Osteocyte (in vitro differentiated cells): ENCODE data around the gene P2RX5. TPM values are rescaled to one million over a fixed set of nuclear protein-coding genes. Genes with fewer than 3 reads are reported as not detected.

Source experiments
- DNase-seq: peaks from one replicate; pipeline ENCODE4 v3.0.0; 2021; ENCODE audit warnings: mixed read lengths; ENCODE audit not compliant: unreplicated experiment; ENCODE audit errors: extremely low spot score
- H3K27ac Mint-ChIP-seq: one replicate; pipeline ENCODE4 v1.8.0; 2021; ENCODE audit warnings: mild to moderate bottlenecking, mixed read lengths; ENCODE audit not compliant: unreplicated experiment
- H3K27me3 Mint-ChIP-seq: one replicate; pipeline ENCODE4 v1.8.0; 2021; ENCODE audit warnings: mixed read lengths; ENCODE audit not compliant: unreplicated experiment
- H3K36me3 Mint-ChIP-seq: one replicate; pipeline ENCODE4 v1.8.0; 2021; ENCODE audit warnings: mixed read lengths; ENCODE audit not compliant: unreplicated experiment
- H3K4me1 Mint-ChIP-seq: one replicate; pipeline ENCODE4 v1.8.0; 2021; ENCODE audit warnings: mixed read lengths; ENCODE audit not compliant: unreplicated experiment
- H3K4me3 Mint-ChIP-seq: one replicate; pipeline ENCODE4 v1.8.0; 2021; ENCODE audit warnings: mild to moderate bottlenecking, moderate library complexity, mixed read lengths; ENCODE audit not compliant: unreplicated experiment
- H3K9me3 Mint-ChIP-seq: one replicate; pipeline ENCODE4 v1.8.0; 2021; ENCODE audit warnings: mixed read lengths; ENCODE audit not compliant: unreplicated experiment
- CTCF ChIP-seq: fragments of 200-600 bp; sonication (generic); IDR thresholded peaks from 2 replicates; pipeline ENCODE4 v1.5.0; 2021; ENCODE audit warnings: antibody characterized with exemption, mild to moderate bottlenecking, moderate library complexity
- total RNA-seq: library from RNA; stranded (reverse); gene quantifications from 2 replicates; pipeline ENCODE4 v1.2.1, GENCODE V29; 2021

The P2RX5 gene
- total RNA-seq, 1 donor from 2014 or later: 0.43 TPM

DNA sequence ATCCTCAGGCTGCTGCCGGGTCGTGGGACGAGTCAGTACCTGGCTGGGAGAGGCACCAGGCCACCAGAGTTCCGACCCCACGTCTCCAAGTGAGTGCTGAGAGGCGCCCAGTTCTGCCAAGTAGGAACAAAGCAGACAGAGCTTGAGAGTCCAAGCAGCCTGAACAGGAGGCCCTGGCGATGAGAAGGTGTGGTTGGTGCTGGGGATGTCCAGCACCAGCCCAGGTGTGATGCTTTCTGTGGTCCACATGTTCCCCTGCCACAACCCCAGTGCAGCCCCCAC lies 38.4 kb downstream of the P2RX5 start:
- Mint-ChIP-seq H3K27me3 (no peaks in the 10 kb centered on the region), H3K27ac (no peak overlapping the region), H3K4me1 (peaks cover 22% of the 10 kb centered on the region), H3K36me3 (peaks cover 3% of the 10 kb centered on the region), H3K4me3 (no peak overlapping the region), H3K9me3 (no peaks in the 10 kb centered on the region)
- DNase-seq: no peak
- no peak for TF ChIP-seq CTCF

DNA sequence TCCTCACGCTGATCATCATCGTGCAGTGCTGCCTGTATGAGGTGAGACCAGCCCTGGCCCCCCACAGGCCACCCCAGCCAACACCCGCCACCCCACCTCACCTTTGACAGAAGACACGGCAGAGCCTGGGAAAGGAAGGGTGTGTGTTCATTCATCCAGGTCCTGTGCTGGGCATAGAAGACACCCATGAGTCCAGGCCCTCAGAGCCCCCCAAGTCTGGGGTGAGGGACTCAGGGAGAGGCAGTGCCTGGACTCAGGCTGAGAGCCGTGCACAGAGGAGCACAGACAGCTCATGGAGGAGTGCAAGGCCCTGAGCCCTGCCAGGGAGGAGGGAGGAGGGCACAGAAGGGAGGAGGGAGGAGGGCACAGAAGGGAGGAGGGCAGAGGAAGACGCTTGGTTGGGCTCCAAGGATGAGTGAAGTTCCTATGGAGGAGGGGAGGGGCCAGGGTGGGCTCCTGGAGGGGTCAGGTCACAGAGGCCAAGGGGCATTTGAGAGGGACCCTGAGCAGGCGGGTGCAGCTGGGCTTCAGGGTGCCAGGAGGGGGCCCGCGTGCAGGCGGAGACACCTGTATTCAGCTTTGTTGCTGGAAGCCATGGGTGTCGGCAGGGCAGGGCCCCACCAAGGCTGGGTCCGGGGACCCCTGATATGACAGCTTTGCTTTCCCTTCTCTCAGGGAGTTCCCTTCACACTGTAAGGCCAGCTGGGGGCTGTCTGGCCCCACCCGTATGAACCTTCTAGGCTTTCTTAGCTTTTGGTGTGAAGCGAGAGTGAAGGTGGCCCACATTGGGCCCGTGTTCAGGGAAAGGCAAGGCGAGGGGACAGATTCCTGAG lies 39.0 kb downstream of the P2RX5 start:
- H3K4me3 Mint-ChIP-seq: no peak overlapping the region
- no peaks in the 10 kb centered on the region for H3K9me3 Mint-ChIP-seq
- no peaks in the 10 kb centered on the region for H3K27me3 Mint-ChIP-seq
- H3K27ac Mint-ChIP-seq: no peak overlapping the region
- TF ChIP-seq CTCF: no peak
- H3K4me1 Mint-ChIP-seq: peaks cover 22% of the 10 kb centered on the region
- no peak for DNase-seq
- H3K36me3 Mint-ChIP-seq: peaks cover 3% of the 10 kb centered on the region

- Mint-ChIP-seq H3K9me3 (no peaks in the 10 kb centered on the region), H3K27me3 (no peaks in the 10 kb centered on the region), H3K4me1 (peaks cover 22% of the 10 kb centered on the region), H3K36me3 (peaks cover 3% of the 10 kb centered on the region), H3K4me3 (no peak overlapping the region), H3K27ac (no peak overlapping the region)
- DNase-seq: no peak
- no peak for TF ChIP-seq CTCF
Observed at GRCh38 chr17:3656353-3656752, 39.6 kb downstream of the P2RX5 start.

DNA sequence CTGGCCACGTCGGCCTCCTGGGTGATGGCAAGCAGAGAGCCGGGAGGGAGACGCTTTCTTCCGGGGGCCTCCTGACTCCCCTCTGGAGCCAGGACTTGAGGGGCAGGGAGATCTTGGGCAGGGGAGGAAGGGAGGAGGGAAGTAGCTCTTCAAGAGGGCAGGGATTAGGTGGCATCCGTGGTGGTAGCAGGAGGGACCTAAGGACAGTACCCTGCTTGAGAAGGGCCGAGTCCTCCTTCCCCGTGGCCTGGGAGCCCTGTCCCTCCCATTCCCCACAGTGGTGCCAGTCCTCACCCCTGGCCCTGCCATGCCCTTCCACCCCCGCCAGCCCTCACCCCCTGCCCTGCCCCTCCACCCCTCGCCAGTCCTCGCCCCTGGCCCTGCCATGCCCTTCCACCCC lies 40.2 kb downstream of the P2RX5 start:
- Mint-ChIP-seq H3K4me1 (peaks cover 19% of the 10 kb centered on the region), H3K36me3 (no peaks in the 10 kb centered on the region), H3K27ac (no peak overlapping the region), H3K27me3 (no peaks in the 10 kb centered on the region), H3K9me3 (no peaks in the 10 kb centered on the region), H3K4me3 (no peak overlapping the region)
- TF ChIP-seq CTCF: no peak
- DNase-seq: no peak

- DNase-seq: no peak
- Mint-ChIP-seq H3K27me3 (no peaks in the 10 kb centered on the region), H3K4me1 (no peaks in the 10 kb centered on the region), H3K27ac (no peak overlapping the region), H3K9me3 (no peaks in the 10 kb centered on the region), H3K36me3 (peaks cover 10% of the 10 kb centered on the region), H3K4me3 (no peak overlapping the region)
- peak; percentile 54 for TF ChIP-seq CTCF
Observed at GRCh38 chr17:3647769-3648555, 48.0 kb downstream of the P2RX5 start.
